Retina (tissue), 1 donor: Measurements from ENCODE around the gene NOS1AP.
A peak's percentile ranks its signal among the peaks of the same experiment; 100 is the strongest.
"Not testable (repeated sequence)": the region's sequence is repeated elsewhere in the genome, so short reads cannot be mapped to it uniquely, and the experiment has no call there.

ENCODE experiments used
- DNase-seq: peaks from one replicate; pipeline ENCODE4 v3.0.0-alpha.2; 2016

NOS1AP gene

GRCh38 chr1:162069334-162070093, at the start of gene NOS1AP:
Gene NOS1AP, plus strand, starts transcription at chr1:162069691. Its CDS starts 487 bp downstream, at chr1:162070178.
- DNase-seq: peak; percentile 80

DNA sequence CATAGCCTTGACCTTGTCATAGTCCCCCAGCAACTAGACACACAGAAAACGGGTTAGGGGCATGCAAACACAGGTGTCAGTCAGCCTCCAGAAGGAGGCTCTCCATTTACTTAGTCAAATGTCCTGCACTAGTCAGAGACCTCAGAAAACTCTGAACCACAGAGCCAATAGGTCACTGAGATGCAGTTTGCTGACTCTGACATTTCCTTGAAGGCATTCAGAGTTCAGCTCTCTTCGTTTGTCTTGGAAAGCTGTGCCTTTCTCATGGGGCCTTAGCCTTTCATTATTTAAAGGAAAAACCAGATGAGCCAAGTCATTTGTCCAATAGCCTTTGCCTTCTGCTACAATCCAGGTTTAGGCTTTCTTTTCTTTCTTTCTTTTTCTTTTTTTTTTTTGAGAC, 49.3 kb upstream of the NOS1AP start:
- no peak for DNase-seq

DNA sequence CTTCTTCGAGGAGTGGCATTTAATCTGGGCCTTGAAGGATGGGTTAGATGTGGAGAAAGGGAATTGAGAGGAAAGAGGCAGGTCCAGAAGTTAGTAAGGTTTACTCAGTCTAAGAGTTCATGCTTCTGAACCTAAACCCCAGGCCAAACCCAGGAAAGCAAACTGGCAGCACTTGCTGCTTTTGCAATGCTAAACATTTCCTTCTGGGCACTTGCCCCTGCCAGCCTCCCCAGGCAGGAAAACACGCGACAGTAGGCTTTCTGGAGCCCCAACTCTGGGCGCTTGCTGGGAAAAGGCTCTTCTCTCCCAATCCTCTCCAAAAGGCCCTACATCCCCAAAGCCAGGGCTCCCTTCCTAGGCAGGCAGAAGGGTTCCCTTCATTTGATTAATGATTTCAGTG, 48.4 kb upstream of the NOS1AP start:
- no peak for DNase-seq

GRCh38 chr1:162022626-162023025, 46.9 kb upstream of the NOS1AP start:
- DNase-seq: no peak

DNA sequence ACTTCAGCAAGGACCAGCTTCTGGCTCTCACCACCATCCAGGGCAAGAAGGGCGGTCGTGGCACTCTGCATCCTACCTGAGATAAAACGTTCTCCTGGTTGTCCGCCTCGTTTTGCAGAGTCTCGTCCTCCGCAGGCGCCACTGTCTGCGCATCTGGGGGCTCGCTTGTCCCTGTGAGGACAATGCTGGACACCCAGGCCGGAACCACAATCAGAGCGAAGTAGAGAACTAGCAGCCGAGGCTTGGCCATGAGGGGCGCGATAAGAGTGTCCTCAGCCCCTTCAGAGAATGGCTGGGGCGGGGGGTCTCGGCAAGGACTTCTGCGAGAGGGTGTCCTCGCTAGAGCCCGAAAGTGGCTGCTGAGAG, 46.3 kb upstream of the NOS1AP start:
- DNase-seq: no peak

DNA sequence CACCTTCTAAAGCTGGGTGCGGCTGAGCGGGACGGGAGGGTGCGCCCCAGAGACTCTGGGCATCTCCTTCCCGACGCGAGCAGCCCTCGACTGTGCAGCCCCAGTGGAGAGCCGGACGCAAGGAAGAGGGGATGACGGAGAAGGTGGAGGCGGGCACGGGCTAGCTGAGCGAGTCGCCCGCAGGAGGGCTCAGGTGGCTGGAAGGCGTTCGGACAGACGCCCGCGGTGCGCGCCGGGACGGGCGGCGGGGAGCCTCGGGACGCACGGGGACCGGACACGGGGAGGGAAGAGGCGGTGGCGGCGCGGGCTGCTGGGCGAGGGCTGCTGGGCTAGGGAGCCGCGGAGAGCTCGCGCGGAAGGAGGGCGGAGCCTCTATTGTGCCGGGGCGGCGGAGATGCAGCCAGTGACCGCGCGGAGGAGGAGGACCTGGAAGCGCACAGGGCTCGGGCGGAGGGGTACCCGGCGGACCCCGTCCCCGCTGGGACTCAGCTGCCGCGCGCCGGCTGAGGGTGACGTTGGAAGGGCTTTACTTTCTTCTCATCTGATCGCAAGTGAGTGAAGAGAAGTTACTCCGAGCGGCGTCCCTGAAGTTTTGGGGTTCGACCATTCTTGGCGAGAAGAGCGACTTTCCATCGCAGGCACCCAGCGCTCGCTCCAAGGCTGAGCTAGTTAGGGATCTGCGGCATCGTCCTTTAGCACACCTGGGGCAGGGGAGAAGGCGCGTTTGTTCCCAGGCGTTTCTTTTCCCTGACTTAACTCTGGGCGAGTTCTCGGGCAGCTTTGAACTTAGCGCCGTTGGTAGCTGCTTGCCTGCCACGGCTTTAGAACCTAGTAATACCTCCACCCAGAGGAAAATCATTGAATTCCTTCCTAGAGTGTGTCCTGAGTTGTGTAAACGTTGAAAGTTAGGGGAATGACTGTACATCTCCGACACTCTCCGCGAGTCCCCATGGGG, 45.7 kb upstream of the NOS1AP start, which contains the start of gene OLFML2B:
OLFML2B (minus strand) TSS at position 323 of the 955 bp plus-strand sequence. CDS start 439 bp downstream, outside the sequence.
- DNase-seq: peak; percentile 94

DNA sequence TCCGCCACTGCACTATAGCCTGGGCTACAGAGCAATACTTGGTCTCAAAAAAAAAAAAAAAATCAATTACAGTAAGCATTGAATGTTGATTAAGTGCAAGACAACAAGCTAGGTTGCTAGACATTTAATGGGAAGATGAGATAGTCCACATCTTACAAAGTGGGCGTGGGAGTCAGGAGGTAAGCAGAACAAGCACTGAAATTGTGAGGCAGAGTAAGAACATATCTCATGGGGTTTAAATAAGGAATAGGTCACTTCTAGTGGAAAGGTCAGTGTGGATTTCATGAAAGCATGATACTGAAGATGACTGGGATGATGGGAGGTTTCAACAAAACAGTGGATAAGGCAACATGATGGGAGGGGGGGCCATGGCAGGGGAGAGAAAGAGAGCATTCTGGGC, 44.0 kb upstream of the NOS1AP start:
- DNase-seq: no peak

DNA sequence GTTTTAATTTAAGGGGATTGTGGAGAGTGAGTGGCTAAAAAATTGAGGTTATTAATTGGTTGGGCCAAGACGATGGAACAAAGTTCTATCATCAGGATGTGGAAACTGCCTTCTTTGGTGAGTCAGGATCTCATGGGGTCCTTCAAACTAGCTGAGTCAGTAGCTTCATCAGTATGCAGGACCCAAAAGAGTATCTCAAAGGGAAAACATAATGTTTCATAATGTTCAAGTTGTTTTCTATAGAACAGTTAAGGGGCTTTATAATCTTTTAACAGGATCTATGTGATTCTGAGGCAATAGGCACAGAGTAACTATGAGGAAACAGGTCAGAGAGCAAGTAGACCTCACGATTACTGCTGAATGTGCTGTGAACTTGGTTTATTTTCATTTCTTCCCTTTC, 42.6 kb upstream of the NOS1AP start:
- DNase-seq: no peak

DNA sequence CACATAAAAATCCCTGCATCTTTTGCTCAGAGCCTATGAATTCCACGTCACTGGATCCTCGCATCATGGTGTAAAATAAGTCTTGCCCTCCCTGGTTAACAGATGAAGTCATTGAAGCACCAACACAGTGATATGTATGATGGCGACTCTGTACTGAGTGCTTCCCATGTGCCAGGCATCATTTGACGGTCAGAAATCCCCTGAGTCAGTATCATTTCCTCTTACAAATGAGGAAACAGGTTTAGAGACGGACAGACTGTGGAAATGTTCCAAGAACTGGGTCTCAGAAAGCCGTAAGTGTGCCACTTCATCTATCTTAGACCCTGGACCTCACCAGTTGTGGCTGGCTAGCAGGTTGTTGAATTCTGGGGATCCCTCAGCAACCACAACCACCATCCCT, 40.8 kb upstream of the NOS1AP start:
- no peak for DNase-seq

- DNase-seq: no peak
Measured at GRCh38 chr1:162029157-162029556, 40.3 kb upstream of the NOS1AP start.

DNA sequence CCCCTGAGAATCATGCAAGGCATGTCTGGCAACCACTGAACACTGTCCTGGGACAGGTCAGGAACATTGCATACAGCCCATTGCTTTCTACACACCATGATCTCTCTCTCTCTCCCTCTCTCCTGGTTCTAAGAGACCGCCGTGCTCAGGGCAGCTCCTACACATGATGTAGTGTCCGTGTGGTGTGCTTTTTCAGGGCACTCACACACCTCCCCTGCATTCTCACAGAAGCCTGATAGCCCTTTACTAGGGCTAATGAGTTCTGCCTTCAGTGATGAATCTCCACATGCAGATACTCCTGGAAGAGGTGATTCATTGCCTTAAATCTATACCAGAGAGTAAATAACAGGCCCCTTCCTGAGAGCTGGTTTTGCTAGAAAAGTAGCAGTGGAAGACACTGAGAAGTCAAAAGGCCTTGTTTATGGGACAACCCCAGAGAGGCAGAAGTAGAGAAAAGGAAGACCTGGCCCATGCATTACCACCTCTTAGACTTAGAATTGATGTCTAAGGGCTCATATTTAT, 38.7 kb upstream of the NOS1AP start:
- DNase-seq: no peak

DNA sequence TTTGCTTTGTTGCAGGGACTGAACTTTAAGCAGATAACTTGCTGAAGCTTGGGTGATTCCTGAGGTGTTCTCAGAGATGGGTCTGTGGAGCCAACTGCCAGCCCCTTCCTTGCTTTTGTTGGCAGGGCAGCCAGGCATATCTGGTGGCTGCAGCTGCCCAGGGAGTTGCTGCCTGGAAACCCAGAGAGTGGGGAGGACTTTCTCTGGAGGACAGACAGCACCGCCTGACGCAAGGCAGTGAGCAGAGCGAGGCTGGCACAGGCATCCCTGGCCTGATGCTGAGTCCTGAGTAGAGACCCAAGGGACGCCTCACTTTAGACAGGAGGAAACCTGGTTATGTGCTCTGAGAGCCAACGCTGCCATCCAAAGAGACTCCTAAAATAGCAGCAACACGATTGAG, 36.1 kb upstream of the NOS1AP start:
- DNase-seq: no peak

DNA sequence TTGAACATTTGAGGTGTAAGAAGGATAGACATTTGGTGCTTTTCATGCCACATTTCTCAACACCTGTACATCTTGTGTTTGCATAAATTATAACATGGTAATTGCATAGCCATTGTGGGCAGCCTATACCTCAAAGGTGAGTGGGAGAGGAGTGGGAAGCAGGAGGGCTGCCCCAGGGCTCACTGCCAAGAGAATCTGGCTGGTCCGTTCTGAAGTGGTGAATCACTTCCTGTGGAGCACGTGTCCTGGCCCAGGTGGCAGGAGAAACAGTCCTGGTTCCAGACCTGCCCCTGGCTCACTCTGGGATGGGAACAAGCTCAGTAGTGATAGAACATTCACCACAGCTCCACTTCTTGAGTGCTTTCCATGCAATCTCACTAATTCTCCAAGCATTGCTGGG, 34.2 kb upstream of the NOS1AP start:
- DNase-seq: no peak

- DNase-seq: no peak
Measured at GRCh38 chr1:162036163-162036562, 33.3 kb upstream of the NOS1AP start.

DNA sequence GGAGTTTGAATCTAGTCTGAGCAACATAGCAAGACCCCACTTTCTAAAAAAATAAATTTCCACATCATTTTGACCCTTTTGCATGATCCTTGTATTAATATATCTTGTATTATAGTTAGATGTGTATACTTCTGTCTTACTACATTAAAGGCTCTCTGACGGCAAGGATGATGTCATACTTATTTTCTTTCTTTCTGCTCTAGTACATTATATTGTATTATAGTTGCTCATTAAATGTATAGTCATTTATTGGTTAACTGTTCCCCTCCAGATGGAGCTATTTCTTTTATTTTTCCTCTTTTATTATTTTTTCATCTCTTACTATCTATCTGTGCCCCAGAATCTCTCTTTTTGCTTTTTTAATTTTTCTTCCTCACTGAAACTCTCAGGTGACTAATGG, 30.9 kb upstream of the NOS1AP start:
- no peak for DNase-seq

DNA sequence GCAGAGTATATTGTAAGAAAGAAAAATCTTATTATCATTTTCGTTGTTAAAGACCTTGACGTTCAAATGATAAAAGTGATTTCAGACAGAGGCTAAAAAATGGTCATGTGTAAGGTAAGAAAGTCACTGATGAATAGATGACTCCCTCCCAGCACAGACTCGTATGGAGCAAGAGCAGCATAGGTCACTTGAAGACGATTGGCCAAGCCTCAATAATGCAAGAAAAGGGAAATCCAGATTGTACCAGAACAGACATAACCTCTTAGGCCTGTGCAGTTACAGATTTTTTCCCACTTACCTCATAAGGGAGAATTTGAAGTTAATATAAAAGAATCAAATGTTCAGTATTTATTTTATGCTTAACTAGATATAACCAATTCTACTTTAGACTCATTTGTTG, 29.5 kb upstream of the NOS1AP start:
- no peak for DNase-seq

DNA sequence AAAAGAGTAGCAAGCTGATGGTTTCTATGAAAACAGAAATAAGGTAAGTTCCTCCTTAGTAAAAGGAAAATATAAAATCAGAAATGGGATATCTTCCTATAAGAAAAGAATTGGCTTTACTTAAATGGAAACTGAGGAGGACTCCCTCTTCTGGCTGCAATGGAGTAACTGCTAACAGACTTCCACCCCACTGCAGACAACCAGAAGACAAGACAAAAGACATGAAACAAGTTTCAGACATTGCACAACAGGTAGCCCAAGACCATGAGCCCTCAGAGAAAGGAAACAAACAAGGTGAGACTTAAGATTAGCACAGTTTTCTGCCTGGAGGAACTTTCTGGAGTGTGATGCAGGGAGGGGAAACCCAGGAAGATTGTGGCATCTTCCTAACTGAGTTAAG, 28.8 kb upstream of the NOS1AP start:
- no peak for DNase-seq

GRCh38 chr1:162042361-162042760, 27.1 kb upstream of the NOS1AP start:
- DNase-seq: no peak

GRCh38 chr1:162046921-162047320, 22.6 kb upstream of the NOS1AP start:
- DNase-seq: no peak

DNA sequence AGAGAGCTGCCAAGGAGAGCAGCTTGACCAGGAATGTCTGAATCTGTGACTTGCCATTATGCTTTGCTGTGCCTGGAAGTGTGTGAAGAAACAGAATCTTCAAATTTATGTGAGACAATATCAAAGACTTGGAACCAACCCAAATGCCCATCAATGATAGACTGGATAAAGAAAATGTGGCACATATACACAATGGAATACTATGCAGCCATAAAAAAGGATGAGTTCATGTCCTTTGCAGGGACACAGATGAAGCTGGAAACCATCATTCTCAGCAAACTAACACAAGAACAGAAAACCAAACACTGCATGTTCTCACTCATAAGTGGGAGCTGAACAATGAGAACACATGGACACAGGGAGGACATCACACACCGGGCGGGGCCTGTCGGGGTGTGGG, 15.5 kb upstream of the NOS1AP start:
- DNase-seq: not testable (repeated sequence)

DNA sequence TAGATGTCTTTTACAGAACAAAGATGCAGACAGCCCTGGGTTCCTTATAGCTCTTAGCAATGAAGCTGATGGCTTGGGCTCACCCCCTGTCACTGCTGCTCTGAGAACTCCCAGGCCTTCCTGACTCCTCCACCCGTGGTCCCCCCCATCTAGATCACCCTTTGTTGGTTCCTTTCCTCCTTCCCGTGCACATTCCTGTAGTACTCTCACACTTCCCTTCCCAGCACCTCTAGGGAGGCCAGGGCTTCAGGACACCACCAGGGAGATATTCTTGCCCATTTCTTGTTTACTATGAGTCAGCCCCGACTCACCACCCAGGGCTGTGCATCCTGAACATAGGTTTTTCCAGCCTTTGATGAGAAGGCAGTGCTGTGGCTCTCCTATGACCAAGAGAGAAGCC, 14.4 kb upstream of the NOS1AP start:
- no peak for DNase-seq

DNA sequence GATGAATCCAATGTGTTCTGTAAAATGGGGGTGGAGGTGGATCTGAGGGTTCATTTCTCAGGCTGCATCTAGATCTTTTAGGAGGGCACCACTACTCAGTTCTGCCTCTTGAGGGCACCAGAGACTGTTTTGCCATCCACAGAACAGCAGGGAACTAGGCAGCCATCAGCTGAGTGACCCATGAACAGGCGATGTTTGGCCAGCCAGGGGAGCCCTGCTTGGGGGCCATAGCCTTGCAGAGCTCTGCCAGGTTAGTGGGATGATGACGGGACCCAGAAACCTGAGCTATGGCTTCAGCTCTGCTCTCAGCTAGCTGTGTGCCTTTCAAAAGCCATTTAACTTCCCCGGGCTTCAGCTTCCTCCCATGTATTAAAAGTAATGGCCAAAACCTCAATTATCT, 13.4 kb upstream of the NOS1AP start:
- peak; percentile 81 for DNase-seq

DNA sequence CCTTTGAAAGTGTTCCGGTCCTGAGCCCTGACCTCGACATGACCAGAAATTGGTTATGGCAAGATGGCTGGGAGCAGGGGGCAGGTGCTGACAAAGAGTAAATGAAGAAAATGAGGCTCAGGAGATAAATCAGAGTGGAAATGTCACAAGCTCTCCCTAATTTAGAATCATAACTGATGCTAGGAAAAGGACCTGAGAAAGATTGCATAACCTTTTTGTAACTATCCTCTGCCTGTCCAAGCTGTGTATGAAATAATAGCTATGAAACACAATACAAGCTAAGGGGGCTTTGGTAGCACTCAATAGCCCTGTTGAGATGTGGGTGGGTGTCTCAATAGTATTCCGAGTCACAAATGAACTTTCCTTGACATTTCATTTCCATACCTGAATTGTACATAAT, 12.9 kb upstream of the NOS1AP start:
- no peak for DNase-seq

DNA sequence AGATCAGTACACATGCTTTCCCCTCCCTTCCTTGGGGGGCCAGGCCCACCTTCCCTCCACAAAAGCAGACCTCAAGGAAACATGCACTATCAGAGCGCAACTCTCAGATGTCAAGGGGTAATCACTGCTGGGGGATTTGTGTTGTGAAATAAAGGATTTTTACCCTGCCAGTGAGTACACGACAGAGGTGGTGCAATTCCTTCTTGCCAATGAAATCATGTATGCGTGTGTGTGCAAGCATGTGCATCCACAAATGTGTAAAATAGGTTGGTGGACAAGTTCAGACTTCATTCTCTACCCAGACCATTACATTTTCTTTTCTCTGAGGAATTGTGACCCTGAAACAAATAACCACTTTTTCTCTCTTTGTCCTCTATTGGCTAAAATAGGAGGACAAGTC, 9.8 kb upstream of the NOS1AP start:
- DNase-seq: no peak
